Measurements from ENCODE around the gene PDE4D.

Gene PDE4D

DNA sequence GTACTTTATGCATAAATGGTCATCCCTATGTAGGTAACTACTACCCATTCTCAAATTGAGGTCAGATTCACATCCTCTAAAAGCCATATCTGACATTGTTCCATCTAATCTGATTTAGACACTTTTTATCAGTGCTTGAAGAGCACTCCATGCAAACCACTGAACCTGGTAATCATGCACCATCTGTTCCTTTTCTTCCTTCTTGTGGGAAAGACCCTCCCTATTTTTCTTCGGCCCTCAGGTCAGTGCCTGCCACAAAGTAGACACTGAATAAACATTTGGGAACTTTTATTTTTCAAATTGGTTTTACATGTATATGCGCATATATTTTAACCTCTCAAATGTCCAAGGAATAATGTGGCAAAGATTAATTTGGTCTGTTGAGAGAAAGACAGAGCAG lies 26.0 kb upstream of the PDE4D start:
- no peaks in the 10 kb centered on the region for H3K9me3 ChIP-seq
- DNase-seq, result no peak
- no peaks in the 10 kb centered on the region for H3K27me3 ChIP-seq
- no peak for TF ChIP-seq CTCF (IDR thresholded peaks at IDR 0.05)
- intact Hi-C loops (cut with DNase I; ENCODE audit: low total_unique reads), result no loop called here
- H3K4me1 ChIP-seq, result no peaks in the 10 kb centered on the region
- no peak overlapping the region for H3K4me3 ChIP-seq
- no peaks in the 10 kb centered on the region for H3K36me3 ChIP-seq
- H3K27ac ChIP-seq, result no peak overlapping the region

DNA sequence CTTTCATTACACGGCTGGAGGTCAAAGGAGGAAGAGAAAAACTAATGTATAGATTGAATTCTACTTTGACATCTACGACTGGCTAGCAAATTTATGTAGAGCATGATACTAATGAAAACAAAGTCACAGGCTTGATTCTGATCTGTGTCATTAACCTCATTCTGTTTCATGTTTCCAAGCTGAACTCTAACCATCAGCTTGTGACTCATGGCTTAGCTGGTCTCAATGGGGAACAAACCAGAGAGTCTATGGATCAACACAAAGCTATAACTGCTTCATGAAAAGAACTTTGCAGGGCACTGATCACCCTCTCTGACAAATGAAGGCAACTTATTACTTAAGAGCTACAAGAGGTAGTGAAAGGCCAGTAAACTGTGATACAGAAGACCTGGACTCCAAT lies 23.6 kb upstream of the PDE4D start:
- H3K27ac ChIP-seq, result no peak overlapping the region
- no peak for TF ChIP-seq CTCF (IDR thresholded peaks at IDR 0.05)
- intact Hi-C loops (cut with DNase I; ENCODE audit: low total_unique reads), result no loop called here
- H3K4me1 ChIP-seq, result no peaks in the 10 kb centered on the region
- no peaks in the 10 kb centered on the region for H3K27me3 ChIP-seq
- no peaks in the 10 kb centered on the region for H3K9me3 ChIP-seq
- H3K4me3 ChIP-seq, result no peak overlapping the region
- no peak for DNase-seq
- H3K36me3 ChIP-seq, result no peaks in the 10 kb centered on the region

DNA sequence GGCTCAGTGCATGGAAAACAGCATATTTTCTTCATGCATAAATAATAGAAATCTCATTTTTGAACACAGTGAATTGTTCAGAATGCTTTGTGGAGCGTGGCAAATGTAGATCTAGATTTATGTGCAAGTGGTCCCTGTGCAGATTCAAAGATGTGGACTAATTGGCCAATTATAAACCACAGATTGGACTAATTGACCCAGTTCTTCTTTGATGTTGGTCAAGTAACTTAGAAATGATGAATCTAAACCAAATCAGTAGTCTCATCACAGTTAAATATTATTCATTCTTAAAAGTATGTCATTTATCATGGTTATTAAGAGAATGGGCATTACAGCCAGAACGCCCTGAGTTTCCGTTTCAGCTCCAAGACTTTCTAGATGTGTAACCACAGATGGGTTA lies 11.7 kb upstream of the PDE4D start:
- TF ChIP-seq CTCF (IDR thresholded peaks at IDR 0.05), result no peak
- no peak overlapping the region for H3K4me3 ChIP-seq
- no peak for DNase-seq
- intact Hi-C loops (cut with DNase I; ENCODE audit: low total_unique reads), result no loop called here
- no peaks in the 10 kb centered on the region for H3K36me3 ChIP-seq
- H3K9me3 ChIP-seq, result no peaks in the 10 kb centered on the region
- H3K27me3 ChIP-seq, result no peaks in the 10 kb centered on the region
- H3K4me1 ChIP-seq, result no peaks in the 10 kb centered on the region
- H3K27ac ChIP-seq, result no peak overlapping the region

DNA sequence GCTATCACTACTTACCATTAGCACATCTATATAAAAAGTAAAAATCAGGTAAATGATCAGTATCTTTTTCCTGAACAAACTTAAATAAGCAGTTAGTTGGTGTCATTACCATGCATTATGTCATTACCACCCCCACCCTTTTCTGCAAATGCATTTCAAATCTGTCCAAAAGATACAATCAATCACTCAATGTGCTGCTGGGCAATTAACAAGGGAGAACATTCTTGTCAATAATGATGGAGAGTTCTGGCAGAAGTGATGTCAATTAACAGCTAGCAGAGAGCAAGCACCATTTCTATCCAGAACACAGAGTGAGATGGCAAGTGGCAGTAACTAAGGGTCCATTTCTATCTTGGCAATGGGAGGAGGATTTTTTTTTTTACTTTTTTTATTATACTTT lies 3.5 kb upstream of the PDE4D start:
- DNase-seq, result no peak
- Histone ChIP-seq H3K4me1 (peaks cover 0 to 22% (median 13%) of the 10 kb centered on the region in 4 donors), H3K4me3 (no peak overlapping the region), H3K36me3 (no peaks in the 10 kb centered on the region), H3K27ac (no peak overlapping the region), H3K27me3 (no peaks in the 10 kb centered on the region), H3K9me3 (no peaks in the 10 kb centered on the region)
- intact Hi-C loops (cut with DNase I; ENCODE audit: low total_unique reads), result no loop called here
- no peak for TF ChIP-seq CTCF (IDR thresholded peaks at IDR 0.05)

- no peak overlapping the region for H3K4me3 ChIP-seq
- H3K27me3 ChIP-seq, result no peaks in the 10 kb centered on the region
- H3K9me3 ChIP-seq, result no peaks in the 10 kb centered on the region
- H3K36me3 ChIP-seq, result no peaks in the 10 kb centered on the region
- H3K27ac ChIP-seq, result no peak overlapping the region
- TF ChIP-seq CTCF (IDR thresholded peaks at IDR 0.05), result no peak
- intact Hi-C loops (cut with DNase I; ENCODE audit: low total_unique reads), result no loop called here
- DNase-seq, result no peak
- H3K4me1 ChIP-seq, result peaks cover 0 to 23% (median 14%) of the 10 kb centered on the region in 4 donors
Observed at GRCh38 chr5:59891962-59892643, 1.4 kb downstream of the PDE4D start.

GRCh38 chr5:59887274-59887673 lies 6.3 kb downstream of the PDE4D start:
- H3K27ac ChIP-seq, result no peak overlapping the region
- H3K27me3 ChIP-seq, result no peaks in the 10 kb centered on the region
- TF ChIP-seq CTCF (IDR thresholded peaks at IDR 0.05), result no peak
- H3K36me3 ChIP-seq, result no peaks in the 10 kb centered on the region
- no peaks in the 10 kb centered on the region for H3K9me3 ChIP-seq
- intact Hi-C loops (cut with DNase I; ENCODE audit: low total_unique reads), result no loop called here
- DNase-seq, result no peak
- H3K4me1 ChIP-seq, result peaks cover 0 to 6% (median under 1%) of the 10 kb centered on the region in 4 donors
- H3K4me3 ChIP-seq, result no peak overlapping the region

Measured in tibial artery (tissue), 4 donors.